ENCODE measurements around the gene FN3K.

The FN3K gene

DNA sequence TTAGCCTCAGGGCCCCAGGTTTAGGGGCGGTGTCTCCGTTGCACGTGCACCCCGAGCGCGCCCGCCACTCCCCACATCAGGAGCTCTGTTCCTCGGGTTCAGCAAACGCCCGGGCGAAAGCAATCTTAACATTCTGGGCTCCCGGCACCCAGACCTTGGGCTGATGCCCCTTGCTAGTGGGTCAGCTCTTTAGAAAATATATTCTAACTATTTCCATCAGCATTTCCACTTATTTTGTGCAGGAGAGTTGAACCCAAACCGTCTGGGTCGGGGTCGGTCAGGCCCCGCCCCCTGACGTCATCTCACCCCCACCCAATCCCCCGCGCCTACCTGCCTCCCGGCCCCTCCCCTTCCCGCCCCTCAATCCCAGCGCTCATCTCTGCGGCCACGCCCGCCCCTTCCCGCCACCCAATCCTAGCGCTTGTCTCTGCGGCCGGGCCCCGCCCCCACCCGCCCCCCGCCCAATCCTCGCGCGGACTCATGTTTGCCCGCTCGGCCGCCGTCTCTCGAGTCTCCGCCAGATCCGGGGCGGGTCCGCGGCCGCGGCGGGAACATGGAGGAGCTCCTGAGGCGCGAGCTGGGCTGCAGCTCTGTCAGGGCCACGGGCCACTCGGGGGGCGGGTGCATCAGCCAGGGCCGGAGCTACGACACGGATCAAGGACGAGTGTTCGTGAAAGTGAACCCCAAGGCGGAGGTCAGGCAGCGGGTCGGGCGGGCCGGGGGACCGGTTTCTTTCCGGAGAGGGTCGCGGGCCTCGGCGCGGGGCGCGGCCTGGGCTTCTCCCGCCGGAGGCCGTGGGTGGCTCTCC, 19.0 kb upstream of the FN3K start, which contains the start of gene FN3KRP:
Gene FN3KRP (plus strand): TSS at position 504 of the 808 bp plus-strand sequence. CDS start 50 bp downstream, at position 554.
- Histone ChIP-seq H3K4me3 (peak within 1 kb of the TSS; percentile 92), H3K27ac (peak within 1 kb of the TSS; percentile 66 to 75)
- TF ChIP-seq, protein P1, sequence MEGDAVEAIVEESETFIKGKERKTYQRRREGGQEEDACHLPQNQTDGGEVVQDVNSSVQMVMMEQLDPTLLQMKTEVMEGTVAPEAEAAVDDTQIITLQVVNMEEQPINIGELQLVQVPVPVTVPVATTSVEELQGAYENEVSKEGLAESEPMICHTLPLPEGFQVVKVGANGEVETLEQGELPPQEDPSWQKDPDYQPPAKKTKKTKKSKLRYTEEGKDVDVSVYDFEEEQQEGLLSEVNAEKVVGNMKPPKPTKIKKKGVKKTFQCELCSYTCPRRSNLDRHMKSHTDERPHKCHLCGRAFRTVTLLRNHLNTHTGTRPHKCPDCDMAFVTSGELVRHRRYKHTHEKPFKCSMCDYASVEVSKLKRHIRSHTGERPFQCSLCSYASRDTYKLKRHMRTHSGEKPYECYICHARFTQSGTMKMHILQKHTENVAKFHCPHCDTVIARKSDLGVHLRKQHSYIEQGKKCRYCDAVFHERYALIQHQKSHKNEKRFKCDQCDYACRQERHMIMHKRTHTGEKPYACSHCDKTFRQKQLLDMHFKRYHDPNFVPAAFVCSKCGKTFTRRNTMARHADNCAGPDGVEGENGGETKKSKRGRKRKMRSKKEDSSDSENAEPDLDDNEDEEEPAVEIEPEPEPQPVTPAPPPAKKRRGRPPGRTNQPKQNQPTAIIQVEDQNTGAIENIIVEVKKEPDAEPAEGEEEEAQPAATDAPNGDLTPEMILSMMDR (IDR thresholded peaks at IDR 0.05) = no peak
- DNase-seq (ENCODE audit: low spot score) = peak; percentile 94

DNA sequence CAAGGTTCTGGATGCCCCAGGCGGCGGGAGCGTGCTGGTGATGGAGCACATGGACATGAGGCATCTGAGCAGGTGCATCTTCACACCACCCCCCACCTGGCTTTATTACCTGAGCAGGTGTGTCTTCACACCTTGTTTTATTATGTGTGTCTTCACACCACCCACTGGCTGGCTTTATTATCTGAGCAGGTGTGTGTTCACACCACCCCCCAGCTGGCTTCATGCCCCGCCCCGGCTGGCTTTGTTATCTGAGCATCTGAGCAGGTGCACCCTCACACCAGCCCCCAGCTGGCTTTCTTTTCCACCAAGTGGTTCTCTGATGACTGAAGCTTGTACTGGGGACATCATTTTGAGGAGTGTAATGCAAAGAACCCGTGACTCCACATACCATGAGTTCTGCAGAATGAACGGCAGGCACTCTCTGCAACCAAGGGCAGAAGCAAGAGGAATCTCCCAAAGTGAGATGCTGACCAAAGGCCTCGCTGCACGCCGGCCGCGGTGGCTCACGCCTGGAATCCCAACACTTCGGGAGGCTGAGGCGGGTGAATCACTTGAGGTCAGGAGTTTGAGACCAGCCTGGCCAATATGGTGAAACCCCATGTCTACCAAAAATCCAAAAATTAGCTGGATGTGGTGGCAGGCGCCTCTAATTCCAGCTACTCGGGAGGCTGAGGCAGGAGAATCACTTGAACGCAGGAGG, 16.3 kb upstream of the FN3K start:
- no peak overlapping the region for H3K4me3 ChIP-seq
- no peak overlapping the region for H3K27ac ChIP-seq
- TF ChIP-seq, protein P1 (IDR thresholded peaks at IDR 0.05) = no peak
- DNase-seq (ENCODE audit: low spot score) = no peak

DNA sequence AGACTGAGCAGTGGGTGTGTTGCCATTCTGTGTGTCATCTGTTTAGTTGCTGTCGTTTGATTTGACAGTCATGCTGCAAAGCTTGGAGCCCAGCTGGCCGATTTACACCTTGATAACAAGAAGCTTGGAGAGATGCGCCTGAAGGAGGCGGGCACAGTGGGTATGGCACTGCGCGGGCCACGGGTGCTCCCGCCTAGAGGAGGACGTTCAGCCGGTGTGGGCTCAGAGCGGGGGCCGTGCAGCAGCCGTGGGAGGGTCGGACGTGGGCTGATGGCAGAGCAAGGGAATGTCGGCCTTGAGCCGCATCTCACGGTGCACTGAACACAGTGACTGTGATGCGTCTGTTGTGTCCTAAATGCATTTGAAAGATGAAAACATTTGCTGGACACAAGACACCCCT, 15.2 kb upstream of the FN3K start:
- no peak overlapping the region for H3K4me3 ChIP-seq
- H3K27ac ChIP-seq = no peak overlapping the region
- TF ChIP-seq, protein P1 (IDR thresholded peaks at IDR 0.05) = no peak
- DNase-seq (ENCODE audit: low spot score) = no peak

DNA sequence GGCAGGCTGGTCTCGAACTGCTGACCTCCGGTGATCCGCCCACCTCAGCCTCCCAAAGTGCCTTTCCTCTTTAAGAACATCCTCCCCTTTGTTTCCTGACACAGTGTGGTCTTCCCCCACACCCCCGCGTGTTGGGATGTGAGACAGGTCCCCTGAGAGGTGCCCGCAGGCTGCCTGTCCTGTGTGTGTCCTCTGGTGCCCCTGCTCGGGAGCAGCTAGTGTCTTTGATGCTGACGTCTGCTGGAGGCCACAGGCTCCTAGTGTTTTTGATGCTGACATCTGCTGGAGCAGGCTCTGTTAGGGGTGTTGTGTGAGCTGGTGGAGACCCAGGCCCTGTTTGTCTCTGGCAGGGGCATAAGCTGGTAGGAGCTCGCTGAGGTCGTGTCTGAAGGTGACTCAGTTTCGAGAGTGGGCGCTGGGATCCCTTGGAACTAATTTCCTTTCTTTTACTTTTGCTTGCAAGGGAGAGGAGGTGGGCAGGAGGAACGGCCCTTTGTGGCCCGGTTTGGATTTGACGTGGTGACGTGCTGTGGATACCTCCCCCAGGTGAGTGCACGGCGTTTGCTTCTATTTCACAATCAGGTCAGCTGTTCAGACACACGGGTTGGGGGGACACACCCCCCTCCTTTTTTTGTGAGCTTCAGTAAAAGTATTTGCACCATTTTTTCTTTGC, 12.9 kb upstream of the FN3K start:
- H3K27ac ChIP-seq = no peak overlapping the region
- TF ChIP-seq, protein P1 (IDR thresholded peaks at IDR 0.05) = no peak
- no peak overlapping the region for H3K4me3 ChIP-seq
- no peak for DNase-seq (ENCODE audit: low spot score)

DNA sequence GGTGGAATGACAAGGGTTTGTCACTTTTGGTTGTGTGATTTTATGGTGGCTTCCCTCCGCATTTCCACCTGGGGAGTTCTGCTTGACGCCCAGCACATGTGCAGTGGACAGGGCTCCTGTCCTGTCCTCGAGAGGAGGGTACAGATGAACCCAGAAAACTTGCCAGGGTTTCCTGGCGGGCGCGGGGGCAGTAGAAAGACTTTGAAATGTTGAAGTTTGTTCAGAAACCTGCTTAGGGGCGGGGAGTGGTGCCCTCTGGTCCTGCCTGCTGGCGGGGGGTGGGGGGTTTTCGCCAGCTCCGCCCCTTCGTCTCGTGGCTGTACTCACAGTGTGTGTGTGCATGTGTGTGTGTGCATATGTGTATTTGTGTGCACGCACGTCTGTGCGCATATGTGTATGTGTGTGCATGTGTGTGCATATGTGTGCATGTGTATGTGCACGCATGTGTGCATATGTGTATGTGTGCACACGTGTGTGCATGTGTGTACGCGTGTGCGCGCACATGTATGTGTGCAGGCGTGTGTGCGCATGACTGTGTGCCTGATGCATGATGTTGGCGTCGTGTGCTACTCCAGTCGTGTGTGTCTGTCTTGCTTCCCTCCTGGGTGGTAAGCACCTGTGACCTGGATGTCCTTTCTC, 12.1 kb upstream of the FN3K start:
- no peak overlapping the region for H3K4me3 ChIP-seq

DNA sequence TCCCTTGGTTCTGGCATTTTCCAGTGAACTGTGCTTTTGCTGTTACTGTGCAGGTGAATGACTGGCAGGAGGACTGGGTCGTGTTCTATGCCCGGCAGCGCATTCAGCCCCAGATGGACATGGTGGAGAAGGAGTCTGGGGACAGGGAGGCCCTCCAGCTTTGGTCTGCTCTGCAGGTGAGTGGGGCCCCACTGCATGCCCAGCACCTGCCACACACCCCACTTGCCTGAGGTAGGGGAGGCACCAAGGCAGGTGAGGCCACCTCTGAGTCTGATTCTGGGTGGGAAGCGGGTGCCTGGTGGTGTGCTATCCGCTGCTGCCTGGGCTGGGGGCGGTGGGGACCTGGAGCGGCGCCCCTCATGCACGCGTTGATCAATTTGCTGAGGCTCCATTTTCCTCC, 9.0 kb upstream of the FN3K start:
- Histone ChIP-seq H3K4me3 (no peak overlapping the region), H3K27ac (no peak overlapping the region)
- TF ChIP-seq, protein P1 (IDR thresholded peaks at IDR 0.05) = no peak
- no peak for DNase-seq (ENCODE audit: low spot score)

More for the DNA sequence above, 12.1 kb upstream of the FN3K start:
- TF ChIP-seq, protein P1 (IDR thresholded peaks at IDR 0.05) = no peak
- DNase-seq (ENCODE audit: low spot score) = no peak
- no peak overlapping the region for H3K27ac ChIP-seq

Data from coronary artery (tissue), 2 donors.